HFFc6 (cell line): Measurements from ENCODE around the gene ZNF611. TPM values are rescaled to one million over a fixed set of nuclear protein-coding genes. Genes with fewer than 3 reads are reported as not detected.
"Not testable (repeated sequence)": the region's sequence is repeated elsewhere in the genome, so short reads cannot be mapped to it uniquely, and the experiment has no call there.

Source experiments
- DNase-seq: peaks from one replicate; pipeline ENCODE4 v3.0.0-alpha.2; 2018
- H3K27ac Mint-ChIP-seq: 2 replicates; pipeline ENCODE4 v1.8.0; 2020; ENCODE audit warnings: mild to moderate bottlenecking, mixed read lengths
- H3K27me3 Mint-ChIP-seq: 2 replicates; pipeline ENCODE4 v1.8.0; 2021; ENCODE audit warnings: mild to moderate bottlenecking, moderate library complexity, mixed read lengths; ENCODE audit not compliant: insufficient read depth
- H3K36me3 Mint-ChIP-seq: 2 replicates; pipeline ENCODE4 v1.8.0; 2021; ENCODE audit warnings: low read depth, mixed read lengths
- H3K4me1 Mint-ChIP-seq: 2 replicates; pipeline ENCODE4 v1.8.0; 2020; ENCODE audit warnings: low read depth, mixed read lengths
- H3K4me3 Mint-ChIP-seq: 2 replicates; pipeline ENCODE4 v1.8.0; 2020; ENCODE audit warnings: mild to moderate bottlenecking, moderate library complexity, mixed read lengths
- H3K9me3 Mint-ChIP-seq: 2 replicates; pipeline ENCODE4 v1.8.0; 2020; ENCODE audit warnings: mild to moderate bottlenecking, mixed read lengths
- CTCF ChIP-seq: fragments of 200-600 bp; sonication (generic); IDR thresholded peaks from 2 replicates; pipeline ENCODE4 v1.5.0; 2021; ENCODE audit warnings: antibody characterized with exemption, mild to moderate bottlenecking
- total RNA-seq, 6 experiments: library from RNA; stranded (reverse); fragmentation: NEBNext Ultra II Directional; extraction: Animal tissue kit (Norgen Biotek cat#: 25700); gene quantifications; 2 replicates in 1 of 6; 3 replicates in 5 of 6; pipeline ENCODE4 v1.2.3, GENCODE V29; 2021

ZNF611 gene
- total RNA-seq, 6 experiments from 2014 or later, result 11.3 to 15.0 (median 13.5) TPM

- H3K4me1 Mint-ChIP-seq, result peaks cover 22% of the 10 kb centered on the region
- DNase-seq, result no peak
- H3K36me3 Mint-ChIP-seq, result peaks cover 5% of the 10 kb centered on the region
Observed at GRCh38 chr19:52734331-52734892, 432 bp downstream of the ZNF611 start.

GRCh38 chr19:52726051-52726450 is 8.8 kb downstream of the ZNF611 start:
- not testable (repeated sequence) for H3K4me3 Mint-ChIP-seq, H3K27me3 Mint-ChIP-seq, DNase-seq, H3K27ac Mint-ChIP-seq, H3K9me3 Mint-ChIP-seq
- peaks cover 35% of the 10 kb centered on the region for H3K36me3 Mint-ChIP-seq
- H3K4me1 Mint-ChIP-seq, result peaks cover 23% of the 10 kb centered on the region

More at GRCh38 chr19:52734331-52734892, 432 bp downstream of the ZNF611 start:
- Mint-ChIP-seq H3K27me3 (no peaks in the 10 kb centered on the region; the same call in none of the 2 replicates), H3K27ac (peak overlapping the region; percentile 92), H3K9me3 (peaks cover 20% of the 10 kb centered on the region), H3K4me3 (peak overlapping the region; percentile 86)
- TF ChIP-seq CTCF, result no peak

- peaks cover 35% of the 10 kb centered on the region for H3K36me3 Mint-ChIP-seq
- no peak overlapping the region for H3K4me3 Mint-ChIP-seq
- peaks cover 5% of the 10 kb centered on the region for H3K27me3 Mint-ChIP-seq
- no peaks in the 10 kb centered on the region; the same call in 1 of the 2 replicates for H3K9me3 Mint-ChIP-seq
- TF ChIP-seq CTCF, result no peak
- no peak overlapping the region for H3K27ac Mint-ChIP-seq
- H3K4me1 Mint-ChIP-seq, result peaks cover 23% of the 10 kb centered on the region
- DNase-seq, result no peak
Observed at GRCh38 chr19:52725528-52725961, 9.3 kb downstream of the ZNF611 start.

- Mint-ChIP-seq H3K36me3 (peaks cover 36% of the 10 kb centered on the region), H3K9me3 (peaks cover 3% of the 10 kb centered on the region), H3K27me3 (peaks cover 5% of the 10 kb centered on the region), H3K27ac (no peak overlapping the region; the same call in 1 of the 2 replicates), H3K4me1 (peaks cover 23% of the 10 kb centered on the region), H3K4me3 (no peak overlapping the region)
- TF ChIP-seq CTCF, result no peak
- no peak for DNase-seq
Observed at GRCh38 chr19:52724701-52725514, 9.9 kb downstream of the ZNF611 start.

- H3K27ac Mint-ChIP-seq, DNase-seq, H3K27me3 Mint-ChIP-seq, H3K4me3 Mint-ChIP-seq: not testable (repeated sequence)
- Mint-ChIP-seq H3K4me1 (peaks cover 31% of the 10 kb centered on the region), H3K36me3 (peaks cover 41% of the 10 kb centered on the region), H3K9me3 (peaks cover 11% of the 10 kb centered on the region)
Observed at GRCh38 chr19:52723907-52724598, 10.8 kb downstream of the ZNF611 start.

- peak; percentile 90 for DNase-seq
- no peak for TF ChIP-seq CTCF
- no peak overlapping the region for H3K4me3 Mint-ChIP-seq
- H3K27me3 Mint-ChIP-seq, result peaks cover 5% of the 10 kb centered on the region
- peaks cover 32% of the 10 kb centered on the region for H3K36me3 Mint-ChIP-seq
- peaks cover 12% of the 10 kb centered on the region for H3K9me3 Mint-ChIP-seq
- peaks cover 37% of the 10 kb centered on the region for H3K4me1 Mint-ChIP-seq
- H3K27ac Mint-ChIP-seq, result peak overlapping the region; percentile 18
Observed at GRCh38 chr19:52722062-52723003, 12.5 kb downstream of the ZNF611 start.

GRCh38 chr19:52720541-52720940 is 14.3 kb downstream of the ZNF611 start:
- DNase-seq, H3K4me3 Mint-ChIP-seq, H3K27me3 Mint-ChIP-seq, H3K27ac Mint-ChIP-seq: not testable (repeated sequence)
- peaks cover 12% of the 10 kb centered on the region for H3K9me3 Mint-ChIP-seq
- H3K36me3 Mint-ChIP-seq, result peaks cover 26% of the 10 kb centered on the region
- peaks cover 54% of the 10 kb centered on the region for H3K4me1 Mint-ChIP-seq
